ENCODE data around the gene ASCC2. TPM values are rescaled to one million over a fixed set of nuclear protein-coding genes. Genes with fewer than 3 reads are reported as not detected.
"Not testable (repeated sequence)": the region's sequence is repeated elsewhere in the genome, so short reads cannot be mapped to it uniquely, and the experiment has no call there.

ASCC2 gene
- total RNA-seq, 2 experiments from 2014 or later, result 56.0 to 69.9 TPM

- Mint-ChIP-seq H3K27me3 (no peaks in the 10 kb centered on the region), H3K27ac (no peak overlapping the region), H3K4me3 (no peak overlapping the region), H3K4me1 (no peaks in the 10 kb centered on the region), H3K36me3 (ENCODE audit: low read depth) (no peaks in the 10 kb centered on the region), H3K9me3 (ENCODE audit: low read depth) (no peaks in the 10 kb centered on the region)
- intact Hi-C loops (cut with DNase I, micrococcal nuclease), result no loop called here
- ATAC-seq, result no peak
- no peak for DNase-seq
- ChIA-PET CTCF (interaction anchor here (1.1 kb wide), 1 partner anchor 53 kb away, joined by 3 read pairs; no protein-coding TSS in a partner anchor), POLR2A (no interaction called here)
Measured at GRCh38 chr22:29855611-29856181, 17.6 kb upstream of the ASCC2 start.

GRCh38 chr22:29854432-29854831, 16.4 kb upstream of the ASCC2 start:
- Mint-ChIP-seq H3K27ac (no peak overlapping the region), H3K4me3 (no peak overlapping the region), H3K4me1 (no peaks in the 10 kb centered on the region), H3K9me3 (ENCODE audit: low read depth) (no peaks in the 10 kb centered on the region), H3K36me3 (ENCODE audit: low read depth) (no peaks in the 10 kb centered on the region), H3K27me3 (no peaks in the 10 kb centered on the region)
- POLR2A ChIA-PET, result interaction anchor here (0.7 kb wide), 1 partner anchor 14 kb away, joined by 9 read pairs; no protein-coding TSS in a partner anchor
- CTCF ChIA-PET, result interaction anchor here (0.7 kb wide), 1 partner anchor 228 kb away, joined by 3 read pairs; no protein-coding TSS in a partner anchor
- ATAC-seq (no peak), DNase-seq (no peak)
- intact Hi-C loops (cut with DNase I, micrococcal nuclease), result no loop called here

GRCh38 chr22:29848111-29848510, 10.0 kb upstream of the ASCC2 start:
- CTCF ChIA-PET, result interaction anchor here (1.1 kb wide), 1 partner anchor 9 kb away, joined by 3 read pairs; no protein-coding TSS in a partner anchor
- H3K4me1 Mint-ChIP-seq, result no peaks in the 10 kb centered on the region
- intact Hi-C loops (cut with DNase I, micrococcal nuclease), result no loop called here
- ATAC-seq, result no peak
- POLR2A ChIA-PET, result no interaction called here
- no peak overlapping the region for H3K27ac Mint-ChIP-seq
- H3K36me3 Mint-ChIP-seq (ENCODE audit: low read depth), result no peaks in the 10 kb centered on the region
- no peaks in the 10 kb centered on the region for H3K27me3 Mint-ChIP-seq
- H3K4me3 Mint-ChIP-seq, result no peak overlapping the region
- no peak for DNase-seq
- H3K9me3 Mint-ChIP-seq (ENCODE audit: low read depth), result peaks cover 4% of the 10 kb centered on the region

- no peak overlapping the region for H3K27ac Mint-ChIP-seq
- DNase-seq (no peak), ATAC-seq (no peak)
- H3K36me3 Mint-ChIP-seq (ENCODE audit: low read depth), result no peaks in the 10 kb centered on the region
- CTCF ChIA-PET, result interaction anchor here (0.6 kb wide), 1 partner anchor 8 kb away, joined by 3 read pairs; the partner anchor contains the start of gene ASCC2
- peaks cover 5% of the 10 kb centered on the region for H3K4me1 Mint-ChIP-seq
- POLR2A ChIA-PET, result no interaction called here
- H3K27me3 Mint-ChIP-seq, result no peaks in the 10 kb centered on the region
- no peak overlapping the region for H3K4me3 Mint-ChIP-seq
- peaks cover 4% of the 10 kb centered on the region for H3K9me3 Mint-ChIP-seq (ENCODE audit: low read depth)
- intact Hi-C loops (cut with DNase I, micrococcal nuclease), result no loop called here
Measured at GRCh38 chr22:29846290-29846689, 8.2 kb upstream of the ASCC2 start.

GRCh38 chr22:29842740-29843139, 4.7 kb upstream of the ASCC2 start:
- DNase-seq, result peak; percentile 12
- CTCF ChIA-PET, result interaction anchor here (0.6 to 0.7 kb wide), 2 partner anchors 137 to 764 kb away, joined by 3 read pairs; no protein-coding TSS in a partner anchor

GRCh38 chr22:29842172-29842571, 4.1 kb upstream of the ASCC2 start:
- Mint-ChIP-seq H3K36me3 (ENCODE audit: low read depth) (peaks cover 3% of the 10 kb centered on the region), H3K9me3 (ENCODE audit: low read depth) (peaks cover 4% of the 10 kb centered on the region), H3K4me3 (no peak overlapping the region), H3K27ac (no peak overlapping the region), H3K4me1 (peaks cover 20% of the 10 kb centered on the region), H3K27me3 (no peaks in the 10 kb centered on the region)
- ATAC-seq (no peak), DNase-seq (no peak)
- intact Hi-C loops (cut with DNase I, micrococcal nuclease), result no loop called here
- CTCF ChIA-PET, result interaction anchor here (0.6 to 0.7 kb wide), 2 partner anchors 138 to 764 kb away, joined by 3 read pairs; no protein-coding TSS in a partner anchor
- POLR2A ChIA-PET, result no interaction called here

More at GRCh38 chr22:29842740-29843139, 4.7 kb upstream of the ASCC2 start:
- Mint-ChIP-seq H3K4me1 (peaks cover 15% of the 10 kb centered on the region), H3K9me3 (ENCODE audit: low read depth) (peaks cover 4% of the 10 kb centered on the region), H3K36me3 (ENCODE audit: low read depth) (peaks cover under 1% of the 10 kb centered on the region), H3K27me3 (no peaks in the 10 kb centered on the region), H3K4me3 (no peak overlapping the region), H3K27ac (no peak overlapping the region)
- no peak for ATAC-seq
- POLR2A ChIA-PET, result no interaction called here
- intact Hi-C loops (cut with DNase I, micrococcal nuclease), result no loop called here

- H3K27me3 Mint-ChIP-seq, result no peaks in the 10 kb centered on the region
- intact Hi-C loops (cut with DNase I, micrococcal nuclease), result no loop called here
- ChIA-PET POLR2A (no interaction called here), CTCF (interaction anchor here (0.6 kb wide), 1 partner anchor 848 kb away, joined by 3 read pairs; no protein-coding TSS in a partner anchor)
- peaks cover 5% of the 10 kb centered on the region for H3K36me3 Mint-ChIP-seq (ENCODE audit: low read depth)
- H3K4me1 Mint-ChIP-seq, result peaks cover 34% of the 10 kb centered on the region
- ATAC-seq (no peak), DNase-seq (no peak)
- H3K27ac Mint-ChIP-seq, result no peak overlapping the region
- no peaks in the 10 kb centered on the region for H3K9me3 Mint-ChIP-seq (ENCODE audit: low read depth)
- no peak overlapping the region for H3K4me3 Mint-ChIP-seq
Measured at GRCh38 chr22:29840498-29840897, 2.4 kb upstream of the ASCC2 start.

GRCh38 chr22:29839039-29839438, 965 bp upstream of the ASCC2 start:
- H3K27me3 Mint-ChIP-seq, result no peaks in the 10 kb centered on the region
- no peaks in the 10 kb centered on the region for H3K9me3 Mint-ChIP-seq (ENCODE audit: low read depth)
- H3K4me1 Mint-ChIP-seq, result peaks cover 36% of the 10 kb centered on the region
- POLR2A ChIA-PET, result no interaction called here
- intact Hi-C loops (cut with DNase I, micrococcal nuclease), result loop anchor here (2.0 to 10.0 kb wide), 4 partner anchors 237 to 518 kb away; partner anchors contain the start of genes CCDC157 (in 1 of the 2), HORMAD2 (in 1 of the 2), NF2 (in 1 of the 2) and SF3A1 (in 1 of the 2)
- ATAC-seq, result no peak
- peak overlapping the region; percentile 97 for H3K27ac Mint-ChIP-seq
- no peak for DNase-seq
- peak overlapping the region; percentile 99 for H3K4me3 Mint-ChIP-seq
- CTCF ChIA-PET, result interaction anchor here (1.1 kb wide), 1 partner anchor 9 kb away, joined by 3 read pairs; no protein-coding TSS in a partner anchor
- H3K36me3 Mint-ChIP-seq (ENCODE audit: low read depth), result peaks cover 8% of the 10 kb centered on the region

GRCh38 chr22:29838599-29838956, 504 bp upstream of the ASCC2 start:
- H3K27me3 Mint-ChIP-seq, result no peaks in the 10 kb centered on the region
- ChIA-PET CTCF (interaction anchor here (0.8 to 1.3 kb wide), 4 partner anchors 7 to 216 kb away, joined by 3 to 7 read pairs (median 4); no protein-coding TSS in a partner anchor), POLR2A (no interaction called here)

GRCh38 chr22:29836791-29837370, 1.2 kb downstream of the ASCC2 start:
- POLR2A ChIA-PET; H3K27ac Mint-ChIP-seq; DNase-seq; H3K9me3 Mint-ChIP-seq (ENCODE audit: low read depth); H3K27me3 Mint-ChIP-seq; ATAC-seq: not testable (repeated sequence)
- Mint-ChIP-seq H3K4me3 (peak overlapping the region; percentile 99), H3K36me3 (ENCODE audit: low read depth) (peaks cover 18% of the 10 kb centered on the region), H3K4me1 (peaks cover 30% of the 10 kb centered on the region)
- intact Hi-C loops (cut with DNase I, micrococcal nuclease), result loop anchor here (5.0 to 10.0 kb wide), 3 partner anchors 235 to 490 kb away; partner anchors contain the start of genes HORMAD2 (in 1 of the 2), NF2 (in 1 of the 2) and TBC1D10A (in 1 of the 2)
- CTCF ChIA-PET, result interaction anchor here (0.7 to 1.0 kb wide), 2 partner anchors 9 to 168 kb away, joined by 3 to 6 read pairs; no protein-coding TSS in a partner anchor

More at GRCh38 chr22:29838599-29838956, 504 bp upstream of the ASCC2 start:
- no peaks in the 10 kb centered on the region for H3K9me3 Mint-ChIP-seq (ENCODE audit: low read depth)
- H3K36me3 Mint-ChIP-seq (ENCODE audit: low read depth), result peaks cover 9% of the 10 kb centered on the region
- intact Hi-C loops (cut with DNase I, micrococcal nuclease), result loop anchor here (1.0 to 10.0 kb wide), 13 partner anchors 17 to 753 kb away; partner anchors contain the start of genes MTMR3 (in 2 of the 2), NF2 (in 2 of the 2), UQCR10 (in 2 of the 2) and ZMAT5 (in 2 of the 2)
- peaks cover 36% of the 10 kb centered on the region for H3K4me1 Mint-ChIP-seq
- H3K27ac Mint-ChIP-seq, result peak overlapping the region; percentile 97
- no peak for DNase-seq
- peak overlapping the region; percentile 99 for H3K4me3 Mint-ChIP-seq
- ATAC-seq, result peak; percentile 19

- DNase-seq (no peak), ATAC-seq (no peak)
- intact Hi-C loops (cut with DNase I, micrococcal nuclease), result loop anchor here in 1 of 2 experiments (10.0 kb wide), 1 partner anchor 251 kb away; the partner anchor contains the start of gene HORMAD2
- Mint-ChIP-seq H3K36me3 (ENCODE audit: low read depth) (peaks cover 31% of the 10 kb centered on the region), H3K4me3 (no peak overlapping the region), H3K9me3 (ENCODE audit: low read depth) (no peaks in the 10 kb centered on the region), H3K27me3 (no peaks in the 10 kb centered on the region), H3K4me1 (peaks cover 29% of the 10 kb centered on the region), H3K27ac (no peak overlapping the region)
- ChIA-PET POLR2A (no interaction called here), CTCF (no interaction called here)
Measured at GRCh38 chr22:29834046-29834445, 4.0 kb downstream of the ASCC2 start.

Measured in activated CD4-positive, alpha-beta T cell treated with anti-CD3 and anti-CD28 coated beads for 36 hours (primary cell).